ENCODE results near the gene KATNB1.
"Not testable (repeated sequence)": the region's sequence is repeated elsewhere in the genome, so short reads cannot be mapped to it uniquely, and the experiment has no call there.

Gene KATNB1

DNA sequence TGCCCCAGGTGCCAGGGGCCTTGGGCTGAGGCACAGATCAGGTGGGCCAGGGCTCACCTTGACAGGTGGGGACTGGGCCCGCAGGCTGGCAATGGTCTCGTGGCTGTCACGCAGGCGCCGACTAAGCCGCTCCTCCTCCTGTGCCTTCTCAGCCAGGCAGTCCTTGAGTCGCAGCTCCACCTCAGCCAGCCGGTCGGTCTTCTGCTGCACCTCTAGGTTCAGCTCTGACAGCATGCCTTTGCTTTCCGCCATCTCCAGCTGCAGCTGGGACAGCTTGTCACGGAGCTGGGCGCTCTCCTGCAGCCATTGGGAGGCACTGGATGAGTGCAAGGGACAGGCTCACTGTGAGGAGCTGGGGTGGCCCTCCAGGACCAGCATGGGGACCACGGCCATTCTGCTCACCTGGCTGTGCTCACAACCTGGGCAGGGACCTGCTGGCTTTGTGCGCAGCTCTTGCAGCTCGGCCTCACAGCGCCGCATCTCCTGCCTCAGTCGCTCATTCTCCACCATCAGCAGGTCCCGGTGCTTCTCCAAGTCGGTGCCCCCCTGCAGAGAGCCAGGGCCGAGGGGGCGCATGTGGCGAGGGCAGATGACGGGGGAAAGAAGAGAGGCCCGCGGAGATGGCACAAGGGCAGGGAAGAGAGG lies 35.7 kb downstream of the KATNB1 start:
- DNase-seq (ENCODE audit: low read depth), result no peak

GRCh38 chr16:57773019-57773418 lies 37.4 kb downstream of the KATNB1 start:
- DNase-seq (ENCODE audit: low read depth), result no peak

GRCh38 chr16:57773655-57774295 lies 38.2 kb downstream of the KATNB1 start:
- no peak for DNase-seq (ENCODE audit: low read depth)

GRCh38 chr16:57774705-57775285 lies 39.2 kb downstream of the KATNB1 start:
- DNase-seq (ENCODE audit: low read depth), result no peak

GRCh38 chr16:57775661-57776469 lies 40.3 kb downstream of the KATNB1 start:
- no peak for DNase-seq (ENCODE audit: low read depth)

GRCh38 chr16:57778658-57779057 lies 43.1 kb downstream of the KATNB1 start:
- no peak for DNase-seq (ENCODE audit: low read depth)

DNA sequence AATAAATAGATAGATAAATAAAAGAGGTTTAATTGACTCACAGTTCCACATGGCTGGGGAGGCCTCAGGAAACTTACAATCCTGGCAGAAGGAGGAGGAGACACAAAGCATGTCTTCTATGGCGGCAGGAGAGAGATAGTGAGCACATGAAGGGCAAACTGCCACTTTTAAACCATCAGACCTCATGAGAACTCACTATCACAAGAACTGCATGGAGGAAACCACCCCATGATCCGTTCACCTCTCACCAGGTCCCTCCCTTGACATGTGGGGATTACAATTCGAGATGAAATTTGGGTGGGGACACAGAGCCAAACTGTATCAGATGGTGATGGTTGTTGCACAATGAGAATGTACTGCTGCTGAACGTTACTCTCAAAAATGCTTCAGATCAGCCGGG lies 44.3 kb downstream of the KATNB1 start:
- not testable (repeated sequence) for DNase-seq (ENCODE audit: low read depth)

- DNase-seq (ENCODE audit: low read depth), result no peak
These were observed 45.8 kb downstream of the KATNB1 start for GRCh38 chr16:57781349-57781740.

DNA sequence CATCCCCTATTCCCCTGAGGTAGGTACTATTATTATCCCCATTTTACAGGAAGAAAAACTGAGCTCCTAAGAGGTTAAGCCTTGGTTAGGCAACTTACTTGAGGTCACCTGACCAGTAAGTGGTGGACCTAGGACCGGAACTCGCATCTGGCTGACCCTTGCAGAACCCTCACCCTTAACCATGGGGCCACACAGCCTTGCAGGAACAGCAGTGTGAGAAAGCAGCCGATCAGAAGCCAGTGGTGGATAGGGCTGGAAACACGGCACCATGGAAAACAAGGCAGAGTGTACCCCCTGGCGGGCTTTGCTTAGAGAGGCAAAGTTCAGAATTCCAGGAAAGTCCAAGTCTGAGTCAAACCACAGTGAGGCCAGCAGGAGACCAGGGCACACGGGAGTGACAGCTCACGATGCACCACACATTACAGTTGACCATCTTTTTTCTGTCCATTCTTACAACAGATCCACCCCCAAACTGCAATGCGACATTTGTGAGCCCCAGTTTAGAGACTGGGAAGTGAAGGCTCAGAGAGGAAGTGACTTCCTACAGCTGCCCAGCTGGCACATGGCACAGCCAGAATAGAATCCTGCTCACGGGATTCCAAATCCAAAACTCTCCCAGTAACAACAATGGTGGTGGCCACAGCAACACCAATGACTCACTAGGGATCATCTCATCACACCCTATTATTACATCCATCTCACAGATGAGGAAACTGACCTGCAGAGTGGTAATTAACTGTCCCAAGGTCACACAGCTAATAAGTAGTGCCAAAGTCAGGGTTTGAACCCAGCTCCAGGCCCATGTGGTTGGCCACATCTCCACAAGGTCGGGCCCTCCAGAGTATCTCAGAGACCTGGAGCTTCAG lies 46.4 kb downstream of the KATNB1 start:
- DNase-seq (ENCODE audit: low read depth), result no peak

GRCh38 chr16:57782607-57783055 lies 47.1 kb downstream of the KATNB1 start:
- DNase-seq (ENCODE audit: low read depth), result not testable (repeated sequence)

- no peak for DNase-seq (ENCODE audit: low read depth)
These were observed 47.5 kb downstream of the KATNB1 start for GRCh38 chr16:57783116-57783515.

- DNase-seq (ENCODE audit: low read depth), result no peak
These were observed 48.3 kb downstream of the KATNB1 start for GRCh38 chr16:57783883-57784282.

- DNase-seq (ENCODE audit: low read depth), result no peak
These were observed 48.8 kb downstream of the KATNB1 start for GRCh38 chr16:57784334-57784733.

DNA sequence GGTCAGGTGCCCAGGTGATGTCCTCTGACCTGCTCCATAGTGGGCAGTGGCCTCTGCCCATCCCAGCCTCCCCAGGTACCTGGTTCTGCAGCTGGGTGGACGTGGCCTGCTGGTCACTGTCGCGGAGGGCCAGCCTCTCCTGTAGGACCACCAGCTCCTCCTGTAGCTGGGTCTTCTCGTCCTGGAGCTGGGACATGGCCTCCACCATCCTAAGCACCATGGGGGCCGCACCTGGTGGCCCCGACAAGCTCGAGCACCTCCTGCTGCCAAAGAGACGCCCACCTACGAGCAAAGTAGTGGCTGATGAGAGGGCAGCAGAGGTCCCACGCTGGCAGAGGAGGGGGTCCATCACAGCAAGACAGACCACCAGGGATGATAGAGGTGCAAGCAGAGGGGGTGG lies 49.8 kb downstream of the KATNB1 start:
- no peak for DNase-seq (ENCODE audit: low read depth)

GRCh38 chr16:57785924-57786323 lies 50.4 kb downstream of the KATNB1 start:
- no peak for DNase-seq (ENCODE audit: low read depth)

- no peak for DNase-seq (ENCODE audit: low read depth)
These were observed 51.3 kb downstream of the KATNB1 start for GRCh38 chr16:57786632-57787518.

DNA sequence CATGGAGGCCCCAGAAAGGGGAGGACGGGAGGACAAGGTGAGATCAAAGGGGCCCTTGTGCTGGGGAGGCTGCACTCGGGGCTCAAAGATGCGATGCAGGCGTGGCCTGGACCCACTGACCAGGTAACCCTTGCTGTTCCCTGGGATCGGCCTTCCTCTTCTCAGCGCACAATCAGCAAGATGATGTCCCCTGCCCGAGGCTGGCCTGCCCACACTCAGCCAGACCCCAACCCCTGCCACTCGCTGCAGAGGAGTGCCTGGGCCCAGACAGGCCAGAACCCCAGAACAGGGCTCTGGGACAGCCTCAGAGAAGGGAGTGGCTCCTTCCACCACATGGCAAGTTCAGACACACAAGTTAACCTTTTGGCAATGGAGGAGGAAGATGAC lies 51.9 kb downstream of the KATNB1 start:
- DNase-seq (ENCODE audit: low read depth), result no peak

- no peak for DNase-seq (ENCODE audit: low read depth)
These were observed 52.8 kb downstream of the KATNB1 start for GRCh38 chr16:57788252-57788841.

DNA sequence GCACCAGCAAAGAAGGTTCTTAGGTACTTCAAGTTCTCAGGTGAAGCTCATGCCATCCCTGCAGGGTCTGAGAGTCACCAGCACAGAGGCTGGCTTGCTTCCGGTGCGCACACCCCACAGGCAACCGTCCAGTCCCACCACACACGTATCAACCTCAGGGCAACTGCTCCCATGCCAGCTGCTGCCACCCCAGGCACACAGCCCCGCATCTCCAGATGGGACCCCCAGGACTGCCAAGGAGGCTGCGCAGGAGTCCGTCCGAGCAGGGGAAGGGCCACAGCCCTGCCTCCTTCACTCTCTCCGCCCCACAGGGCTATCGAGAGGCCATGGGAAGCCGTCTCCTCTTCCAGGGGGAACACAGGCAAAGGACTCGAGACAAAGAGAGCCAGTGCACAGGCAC lies 53.4 kb downstream of the KATNB1 start:
- DNase-seq (ENCODE audit: low read depth), result no peak

DNA sequence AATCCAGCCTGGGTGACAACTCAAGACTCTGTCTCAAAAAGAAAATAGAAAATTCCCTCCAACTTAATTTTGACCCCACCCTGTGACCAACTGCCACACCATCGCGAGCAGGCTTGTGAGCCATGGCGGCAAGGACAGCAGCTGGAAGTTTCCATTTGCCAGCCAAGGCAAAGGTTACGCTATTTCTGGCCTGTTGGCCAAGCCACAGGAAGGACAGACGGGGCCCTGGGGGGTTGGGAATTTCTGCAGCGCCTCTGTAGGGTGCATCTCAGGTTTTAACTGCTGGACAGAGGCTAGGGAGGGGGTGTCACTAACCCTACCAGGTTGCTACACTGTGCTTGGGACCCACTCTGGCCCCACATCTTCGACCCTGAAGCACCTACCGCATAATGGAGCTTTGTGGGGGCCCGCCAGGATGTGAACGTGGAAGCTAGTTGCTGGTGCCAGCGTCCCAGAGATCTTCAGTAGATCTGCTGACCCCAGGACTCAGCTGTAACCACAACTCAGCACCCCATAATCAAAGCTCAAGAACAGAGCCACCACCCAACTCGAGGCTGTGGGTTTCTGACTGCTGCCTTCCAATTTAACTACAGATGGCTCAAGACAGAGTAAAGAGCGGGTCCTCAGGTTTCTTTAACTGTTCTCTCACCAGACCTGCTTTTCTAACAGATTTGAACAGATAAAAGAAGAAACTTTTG lies 55.8 kb downstream of the KATNB1 start:
- DNase-seq (ENCODE audit: low read depth), result no peak

Data from CMK (cell line).